Endothelial cell of umbilical vein (primary cell): Measurements from ENCODE around the gene CIZ1. TPM values are rescaled to one million over a fixed set of nuclear protein-coding genes. Genes with fewer than 3 reads are reported as not detected.

Source experiments
- BruUV-seq: library from RNA; stranded (reverse); fragments of 400-500 nt; replicated peaks from 2 replicates; lab custom pipeline; 2021; lab: Mats Ljungman, UMichigan
- CTCF ChIA-PET: fragments of 300-600, 350-600 bp; sonication (Branson Sonifier 250); formaldehyde crosslinking; loops from one replicate; lab custom pipeline; 2021; ENCODE audit warnings: antibody characterized with exemption, inconsistent platforms; lab: Charles Lee
- POLR2A ChIA-PET: fragments of 300-600, 350-600 bp; sonication (Branson Sonifier 250); formaldehyde crosslinking; loops from one replicate; lab custom pipeline; 2021; ENCODE audit warnings: antibody characterized with exemption, inconsistent platforms; lab: Charles Lee
- DNase-seq: peaks from one replicate; pipeline ENCODE4 v3.0.0-alpha.2; 2011; ENCODE audit warnings: low read depth, low spot score
- FAIRE-seq: peaks from 2 replicates; lab custom pipeline; 2011; peaks lifted over from hg19 to GRCh38; lab: Jason Lieb, UNC
- H2AFZ ChIP-seq: 2 replicates; pipeline ENCODE4 v1.6.0; 2012; ENCODE audit warnings: low read depth, low read length, control low read depth, inconsistent platforms
- H3K27ac ChIP-seq: 2 replicates; pipeline ENCODE4 v1.5.1; 2011; ENCODE audit warnings: low read depth, mild to moderate bottlenecking, control low read depth, low read length, moderate library complexity; ENCODE audit not compliant: insufficient read depth
- H3K27me3 ChIP-seq, 2 experiments: 2 replicates each; pipeline versions ENCODE4 v1.6.0 to v1.6.1; 2011; ENCODE audit warnings: low read length in 2 of 2, mixed read lengths in 1 of 2; ENCODE audit not compliant: control insufficient read depth in 2 of 2, insufficient read depth in 2 of 2
- H3K36me3 ChIP-seq, 2 experiments: 2 replicates in 1 of 2; 3 replicates in 1 of 2; pipeline ENCODE4 v1.5.1; 2011; ENCODE audit warnings: low read length in 2 of 2, mild to moderate bottlenecking in 1 of 2, moderate library complexity in 1 of 2; ENCODE audit not compliant: control insufficient read depth in 2 of 2, insufficient read depth in 2 of 2; ENCODE audit errors: extremely low read depth in 1 of 2
- H3K4me1 ChIP-seq: 3 replicates; pipeline ENCODE4 v1.5.1; 2011; ENCODE audit warnings: mild to moderate bottlenecking, low read length; ENCODE audit not compliant: control insufficient read depth, insufficient read depth; ENCODE audit errors: extremely low read depth
- H3K4me2 ChIP-seq: 2 replicates; pipeline ENCODE4 v1.6.1; 2011; ENCODE audit warnings: low read length, control low read depth, mixed read lengths; ENCODE audit not compliant: insufficient read depth
- H3K4me3 ChIP-seq, 3 experiments: fragments of 200-600 bp in 1 of 3; sonication (generic), shearing (Covaris generic) in 1 of 3; replicated peaks in 1 of 3; 2 replicates each; pipeline ENCODE4 v1.5.1; 2011 to 2016; ENCODE audit warnings: control low read depth in 3 of 3, low read length in 3 of 3, mild to moderate bottlenecking in 2 of 3, inconsistent platforms in 1 of 3, low read depth in 1 of 3, moderate library complexity in 1 of 3; ENCODE audit not compliant: insufficient read depth in 1 of 3
- H3K79me2 ChIP-seq: 2 replicates; pipeline ENCODE4 v1.6.0; 2012; ENCODE audit warnings: low read length, inconsistent platforms; ENCODE audit not compliant: control insufficient read depth, insufficient read depth
- H3K9ac ChIP-seq: replicated peaks from 2 replicates; pipeline ENCODE3; 2011; ENCODE audit warnings: low read length, control low read depth; ENCODE audit not compliant: insufficient read depth; ENCODE audit errors: extremely low read depth
- H3K9me1 ChIP-seq: replicated peaks from 3 replicates; pipeline ENCODE4 v1.6.0; 2011; ENCODE audit warnings: mild to moderate bottlenecking, low read length; ENCODE audit not compliant: control insufficient read depth, insufficient read depth; ENCODE audit errors: extremely low read depth
- H3K9me3 ChIP-seq: replicated peaks from 2 replicates; pipeline ENCODE4 v1.5.1; 2012; ENCODE audit warnings: low read length, inconsistent platforms; ENCODE audit not compliant: control insufficient read depth, insufficient read depth
- H4K20me1 ChIP-seq: replicated peaks from 2 replicates; pipeline ENCODE3; 2011; ENCODE audit warnings: mild to moderate bottlenecking, low read length; ENCODE audit not compliant: control insufficient read depth, insufficient read depth; ENCODE audit errors: extremely low read depth
- EZH2 ChIP-seq: IDR thresholded peaks from 2 replicates; pipeline ENCODE4 v1.6.1; 2012; ENCODE audit warnings: borderline replicate concordance, low read depth, mild to moderate bottlenecking, moderate library complexity, low read length, inconsistent platforms; ENCODE audit not compliant: severe bottlenecking
- GATA2 ChIP-seq: IDR thresholded peaks from 2 replicates; pipeline ENCODE4 v1.7.0; 2011; ENCODE audit warnings: low read depth, mild to moderate bottlenecking, moderate library complexity, mixed read lengths, low read length; ENCODE audit not compliant: insufficient read length, insufficient read depth
- JUN ChIP-seq: IDR thresholded peaks from 2 replicates; pipeline ENCODE4 v1.6.1; 2011; ENCODE audit warnings: borderline replicate concordance, low read depth; ENCODE audit not compliant: insufficient read length, insufficient read depth
- MYC ChIP-seq: IDR thresholded peaks from one replicate; pipeline ENCODE4 v1.6.1; 2011; ENCODE audit warnings: mild to moderate bottlenecking, low read depth, low read length
- POLR2A ChIP-seq: IDR thresholded peaks from 2 replicates; pipeline ENCODE4 v1.6.1; 2012; ENCODE audit warnings: low read depth, mild to moderate bottlenecking, control low read depth, low read length
- dilution Hi-C: fragments of 300-500 bp; cut with MboI; formaldehyde crosslinking; loops from one replicate; pipeline ENCODE4 v1.15.0; 2019; ENCODE audit warnings: low sequenced_read_pairs; ENCODE audit not compliant: extremely low pct_ligation_motif_present
- intact Hi-C: fragments of 100-400 bp; cut with micrococcal nuclease; formaldehyde crosslinking; loops from one replicate; pipeline ENCODE4 v1.10.0; 2022
- polyA plus RNA-seq, 4 experiments: library from polyadenylated mRNA; depleted of rRNA in 3 of 4; stranded (reverse) in 3 of 4; unstranded in 1 of 4; fragments of >200 nt; gene quantifications; 2 replicates each; pipeline versions ENCODE4 v1.2.1 to v1.2.3, GENCODE V29; 2011 to 2012; ENCODE audit warnings: missing spikeins in 1 of 4
- total RNA-seq: library from RNA; stranded (reverse); gene quantifications from 2 replicates; pipeline ENCODE4 v1.2.3, GENCODE V29; 2021
- TF ChIP-seq, protein P1 (sequence below), 2 donors: IDR thresholded peaks; 1 replicate in 1 of 2; 2 replicates in 1 of 2; pipeline ENCODE4 v1.5.1; 2011; ENCODE audit warnings: low read length in 2 of 2, mild to moderate bottlenecking in 2 of 2, moderate library complexity in 2 of 2, control low read depth in 1 of 2, inconsistent platforms in 1 of 2, low read depth in 1 of 2; ENCODE audit not compliant: insufficient read depth in 1 of 2; ENCODE audit errors: extremely low read depth in 1 of 2
- TF ChIP-seq, protein P2 (sequence below): IDR thresholded peaks from 2 replicates; pipeline ENCODE4 v1.6.1; 2011; ENCODE audit not compliant: insufficient read depth, insufficient read length

The CIZ1 gene
- total and polyA plus RNA-seq, 2 donors (not counting 3 experiments of a cell fraction or from before 2014, with no cell fraction given): 88.3 to 150 TPM

DNA sequence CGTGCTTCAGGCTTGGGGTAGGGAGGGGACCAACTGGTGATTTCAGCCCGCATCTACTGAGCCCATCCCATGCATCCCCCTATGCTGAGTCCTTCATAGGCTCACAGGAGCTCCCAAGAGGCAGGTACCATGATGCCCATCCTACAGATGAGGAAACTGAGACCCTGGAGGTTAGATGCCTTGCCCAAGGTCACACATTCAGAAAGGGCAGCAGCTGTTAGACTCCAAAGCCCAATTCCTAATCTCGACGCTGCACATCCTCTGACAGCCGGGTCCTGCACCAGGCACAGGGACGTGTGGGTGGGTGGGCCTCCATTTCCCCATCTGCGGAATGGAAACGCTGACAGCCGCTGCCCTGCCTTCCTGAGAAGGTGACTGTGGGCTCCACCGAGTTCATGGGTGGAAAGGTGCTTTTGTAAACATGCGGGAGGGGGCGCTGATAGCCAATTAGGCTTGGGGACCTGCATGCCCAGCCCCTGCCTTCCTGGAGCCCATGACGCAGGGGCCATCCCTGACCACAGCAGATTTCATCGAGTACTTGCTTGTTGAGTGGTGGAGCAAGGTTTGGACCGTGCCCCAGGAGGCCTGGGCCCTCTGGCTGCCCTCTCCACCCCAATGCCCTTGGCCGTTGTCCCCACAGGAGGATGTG, 14.0 kb upstream of the CIZ1 start:
- no peaks in the 10 kb centered on the region for H3K36me3 ChIP-seq
- no peaks in the 10 kb centered on the region for H4K20me1 ChIP-seq
- no peak overlapping the region for H3K4me3 ChIP-seq
- DNase-seq: no peak
- no peak overlapping the region for H2AFZ ChIP-seq
- FAIRE-seq: no peak
- no peak overlapping the region for H3K27ac ChIP-seq
- no peaks in the 10 kb centered on the region for H3K9me3 ChIP-seq
- POLR2A ChIA-PET: no interaction called here
- dilution Hi-C loops: no loop called here
- TF ChIP-seq, protein P1, sequence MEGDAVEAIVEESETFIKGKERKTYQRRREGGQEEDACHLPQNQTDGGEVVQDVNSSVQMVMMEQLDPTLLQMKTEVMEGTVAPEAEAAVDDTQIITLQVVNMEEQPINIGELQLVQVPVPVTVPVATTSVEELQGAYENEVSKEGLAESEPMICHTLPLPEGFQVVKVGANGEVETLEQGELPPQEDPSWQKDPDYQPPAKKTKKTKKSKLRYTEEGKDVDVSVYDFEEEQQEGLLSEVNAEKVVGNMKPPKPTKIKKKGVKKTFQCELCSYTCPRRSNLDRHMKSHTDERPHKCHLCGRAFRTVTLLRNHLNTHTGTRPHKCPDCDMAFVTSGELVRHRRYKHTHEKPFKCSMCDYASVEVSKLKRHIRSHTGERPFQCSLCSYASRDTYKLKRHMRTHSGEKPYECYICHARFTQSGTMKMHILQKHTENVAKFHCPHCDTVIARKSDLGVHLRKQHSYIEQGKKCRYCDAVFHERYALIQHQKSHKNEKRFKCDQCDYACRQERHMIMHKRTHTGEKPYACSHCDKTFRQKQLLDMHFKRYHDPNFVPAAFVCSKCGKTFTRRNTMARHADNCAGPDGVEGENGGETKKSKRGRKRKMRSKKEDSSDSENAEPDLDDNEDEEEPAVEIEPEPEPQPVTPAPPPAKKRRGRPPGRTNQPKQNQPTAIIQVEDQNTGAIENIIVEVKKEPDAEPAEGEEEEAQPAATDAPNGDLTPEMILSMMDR (IDR thresholded peaks at IDR 0.05; ENCODE audit: extremely low read depth in 1 of 2, insufficient read depth in 1 of 2, low read depth in 1 of 2, low read length in 2 of 2): no peak
- TF ChIP-seq EZH2: no peak
- TF ChIP-seq MYC: no peak
- no peak for TF ChIP-seq POLR2A
- TF ChIP-seq JUN: no peak
- no peak for TF ChIP-seq GATA2
- TF ChIP-seq, protein P2, sequence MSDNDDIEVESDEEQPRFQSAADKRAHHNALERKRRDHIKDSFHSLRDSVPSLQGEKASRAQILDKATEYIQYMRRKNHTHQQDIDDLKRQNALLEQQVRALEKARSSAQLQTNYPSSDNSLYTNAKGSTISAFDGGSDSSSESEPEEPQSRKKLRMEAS: no peak
- no peaks in the 10 kb centered on the region for H3K79me2 ChIP-seq
- no peak overlapping the region for H3K4me2 ChIP-seq
- BruUV-seq: no TSS peak
- CTCF ChIA-PET: no interaction called here
- peaks cover 9 to 10% of the 10 kb centered on the region in 2 experiments for H3K27me3 ChIP-seq
- peaks cover 10% of the 10 kb centered on the region for H3K4me1 ChIP-seq
- H3K9me1 ChIP-seq: no peaks in the 10 kb centered on the region
- H3K9ac ChIP-seq: no peak overlapping the region
- intact Hi-C loops: loop anchor here (2.0 kb wide), 1 partner anchor 13 kb away; no protein-coding TSS in a partner anchor
